Hepatocyte (in vitro differentiated cells): ENCODE results near the gene COL5A1. TPM values are rescaled to one million over a fixed set of nuclear protein-coding genes. Genes with fewer than 3 reads are reported as not detected.

Source experiments
- DNase-seq: peaks from one replicate; pipeline ENCODE4 v3.0.0-alpha.2; 2016; ENCODE audit warnings: low spot score
- H2AFZ ChIP-seq: fragments of 200-600 bp; sonication (generic); 2 replicates; pipeline ENCODE4 v1.6.0; 2016; ENCODE audit warnings: antibody characterized with exemption, mild to moderate bottlenecking
- H3K27ac ChIP-seq: fragments of 200-600 bp; sonication (generic); 2 replicates; pipeline ENCODE4 v1.5.1; 2016; ENCODE audit warnings: mild to moderate bottlenecking
- H3K27me3 ChIP-seq: fragments of 200-600 bp; sonication (generic); 2 replicates; pipeline ENCODE4 v1.6.1; 2016
- H3K36me3 ChIP-seq: fragments of 200-600 bp; sonication (generic); replicated peaks from 2 replicates; pipeline ENCODE4 v1.5.1; 2016; ENCODE audit warnings: low read depth; ENCODE audit not compliant: insufficient read depth
- H3K4me1 ChIP-seq: fragments of 200-600 bp; sonication (generic); 2 replicates; pipeline ENCODE4 v1.5.1; 2016; ENCODE audit warnings: mild to moderate bottlenecking, moderate library complexity; ENCODE audit not compliant: insufficient read depth
- H3K4me2 ChIP-seq: fragments of 200-600 bp; sonication (generic); 2 replicates; pipeline ENCODE4 v1.6.0; 2016
- H3K4me3 ChIP-seq: fragments of 200-600 bp; sonication (generic); 2 replicates; pipeline ENCODE4 v1.5.1; 2016; ENCODE audit warnings: mild to moderate bottlenecking
- H3K79me2 ChIP-seq: fragments of 200-600 bp; sonication (generic); 2 replicates; pipeline ENCODE4 v1.6.0; 2017; ENCODE audit warnings: mild to moderate bottlenecking
- H3K9me2 ChIP-seq: fragments of 200-600 bp; sonication (generic); replicated peaks from 2 replicates; pipeline ENCODE4 v1.6.0; 2017; ENCODE audit warnings: mild to moderate bottlenecking; ENCODE audit not compliant: insufficient read depth
- H3K9me3 ChIP-seq: fragments of 200-600 bp; sonication (generic); 2 replicates; pipeline ENCODE4 v1.5.1; 2016; ENCODE audit warnings: low read depth, mild to moderate bottlenecking
- H4K20me1 ChIP-seq: fragments of 200-600 bp; sonication (generic); 2 replicates; pipeline ENCODE4 v1.6.0; 2016; ENCODE audit warnings: mild to moderate bottlenecking; ENCODE audit not compliant: insufficient read depth, poor library complexity, severe bottlenecking
- CTCF ChIP-seq: fragments of 200-600 bp; sonication (generic); IDR thresholded peaks from 2 replicates; pipeline ENCODE4 v1.5.1; 2016; ENCODE audit warnings: antibody characterized with exemption, mild to moderate bottlenecking; ENCODE audit not compliant: poor library complexity
- EZH2 ChIP-seq: fragments of 200-600 bp; sonication (generic); IDR thresholded peaks from 2 replicates; pipeline ENCODE4 v1.6.1; 2016; ENCODE audit warnings: antibody characterized with exemption, mild to moderate bottlenecking, borderline replicate concordance
- EZH2phosphoT487 ChIP-seq: fragments of 200-600 bp; sonication (generic); IDR thresholded peaks from one replicate; pipeline ENCODE4 v1.6.1; 2018; ENCODE audit warnings: antibody characterized with exemption, mild to moderate bottlenecking, low read depth, moderate library complexity; ENCODE audit not compliant: unreplicated experiment, severe bottlenecking
- WGBS: methylation state at CpG from one replicate; pipeline ENCODE4 v1.1.6; 2016; ENCODE audit warnings: low lambda C conversion rate; ENCODE audit errors: missing lambda C conversion rate; 5-methylcytosine and 5-hydroxymethylcytosine counted together
- polyA plus RNA-seq: library from polyadenylated mRNA; unstranded; fragments of >200 nt; fragmentation: Nextera tagmentation; extraction: Ambion mirVana; gene quantifications from 2 replicates; pipeline ENCODE4 v1.2.1, GENCODE V29; 2016
- total RNA-seq: library from RNA; depleted of rRNA; stranded (reverse); fragments of >200 nt; gene quantifications from 2 replicates; pipeline ENCODE4 v1.2.3, GENCODE V29; 2014

The COL5A1 gene
- total and polyA plus RNA-seq, 2 experiments from 2014 or later: 342 to 347 TPM

GRCh38 chr9:134811673-134812342 lies 170.2 kb downstream of the COL5A1 start:
- Histone ChIP-seq H3K4me2 (peak overlapping the region; percentile 44), H4K20me1 (no peaks in the 10 kb centered on the region), H3K4me3 (no peak overlapping the region), H3K4me1 (peaks cover 7% of the 10 kb centered on the region), H3K9me2 (no peaks in the 10 kb centered on the region), H3K27me3 (no peaks in the 10 kb centered on the region), H3K27ac (peak overlapping the region; percentile 49), H3K36me3 (no peaks in the 10 kb centered on the region), H3K9me3 (no peaks in the 10 kb centered on the region), H3K79me2 (no peaks in the 10 kb centered on the region), H2AFZ (no peak overlapping the region)
- TF ChIP-seq EZH2 (no peak), EZH2phosphoT487 (no peak), CTCF (no peak)
- DNase-seq: peak; percentile 51
- WGBS: 39% methylated on average over 14 of the region's 14 CpGs

- no peak overlapping the region for H3K4me3 ChIP-seq
- no peaks in the 10 kb centered on the region for H3K9me2 ChIP-seq
- no peaks in the 10 kb centered on the region for H3K79me2 ChIP-seq
- H2AFZ ChIP-seq: no peak overlapping the region
- peak overlapping the region; percentile 44 for H3K4me2 ChIP-seq
- no peak for TF ChIP-seq EZH2phosphoT487
- TF ChIP-seq EZH2: no peak
- TF ChIP-seq CTCF: no peak
- 76% methylated on average over 11 of the region's 11 CpGs for WGBS
- no peaks in the 10 kb centered on the region for H3K36me3 ChIP-seq
- no peaks in the 10 kb centered on the region for H3K27me3 ChIP-seq
- H3K9me3 ChIP-seq: no peaks in the 10 kb centered on the region
- peaks cover 7% of the 10 kb centered on the region for H3K4me1 ChIP-seq
- H3K27ac ChIP-seq: peak overlapping the region; percentile 49
- no peak for DNase-seq
- no peaks in the 10 kb centered on the region for H4K20me1 ChIP-seq
Observed at GRCh38 chr9:134812343-134812673, 170.7 kb downstream of the COL5A1 start.

GRCh38 chr9:134813841-134814240 lies 172.2 kb downstream of the COL5A1 start:
- H3K9me3 ChIP-seq: no peaks in the 10 kb centered on the region
- H3K27me3 ChIP-seq: no peaks in the 10 kb centered on the region
- no peak overlapping the region for H3K27ac ChIP-seq
- no peaks in the 10 kb centered on the region for H3K9me2 ChIP-seq
- 96% methylated on average over 19 of the region's 19 CpGs for WGBS
- DNase-seq: no peak
- H3K4me3 ChIP-seq: no peak overlapping the region
- H3K79me2 ChIP-seq: no peaks in the 10 kb centered on the region
- no peak for TF ChIP-seq EZH2phosphoT487
- no peak for TF ChIP-seq EZH2
- no peak for TF ChIP-seq CTCF
- no peak overlapping the region for H2AFZ ChIP-seq
- peaks cover 7% of the 10 kb centered on the region for H3K4me1 ChIP-seq
- no peak overlapping the region for H3K4me2 ChIP-seq
- H3K36me3 ChIP-seq: no peaks in the 10 kb centered on the region
- no peaks in the 10 kb centered on the region for H4K20me1 ChIP-seq
